K562 (cell line): ENCODE data around the gene KNDC1. TPM values are rescaled to one million over a fixed set of nuclear protein-coding genes. Genes with fewer than 3 reads are reported as not detected.

ENCODE experiments used
- ATAC-seq: fragments of 200-7000 bp; cut with Tn5 transposase; 3 replicates; pipeline ENCODE4 v1.9.1; 2020; ENCODE audit warnings: moderate library complexity
- BruUV-seq: library from RNA; stranded (reverse); fragments of 400-500 nt; replicated peaks from 2 replicates; lab custom pipeline; 2021; lab: Mats Ljungman, UMichigan
- CTCF ChIA-PET: fragments of 300-600 bp; formaldehyde crosslinking; extraction: SDS; loops from one replicate; lab custom pipeline; 2021; ENCODE audit warnings: low intra/inter-chr PET ratio; lab: Yijun Ruan, JAX
- POLR2A ChIA-PET: fragments of 300-600, 350-650 bp; sonication (Branson Sonifier 250); formaldehyde crosslinking; extraction: SDS; loops from one replicate; lab custom pipeline; 2021; ENCODE audit warnings: antibody characterized with exemption, inconsistent platforms; lab: Yijun Ruan, JAX
- DNase-seq, 4 experiments: peaks; one replicate each; pipeline versions ENCODE4 v3.0.0 to v3.0.0-alpha.2; 2011 to 2018; ENCODE audit warnings: low spot score in 3 of 4, mixed read lengths in 3 of 4; ENCODE audit errors: extremely low read depth in 1 of 4
- FAIRE-seq: peaks from 2 replicates; lab custom pipeline; 2011; peaks lifted over from hg19 to GRCh38; lab: Jason Lieb, UNC
- H2AFZ ChIP-seq: 2 replicates; pipeline ENCODE4 v1.6.0; 2011; ENCODE audit warnings: low read depth, low read length, control low read depth, inconsistent platforms
- H3K27ac ChIP-seq: fragments of 200-600 bp; 3 replicates; pipeline ENCODE4 v1.8.0; 2011; ENCODE audit warnings: low read depth, mild to moderate bottlenecking, control low read depth, inconsistent platforms, low read length, moderate library complexity, mixed read lengths; ENCODE audit errors: extremely low read depth
- H3K27me3 ChIP-seq, 2 experiments: fragments of 300-600 bp in 1 of 2; 2 replicates in 1 of 2; 3 replicates in 1 of 2; pipeline versions ENCODE4 v1.6.0 to v1.8.0; 2011; ENCODE audit warnings: inconsistent platforms in 2 of 2, low read length in 2 of 2, mild to moderate bottlenecking in 1 of 2, mixed read lengths in 1 of 2, moderate library complexity in 1 of 2; ENCODE audit not compliant: control insufficient read depth in 2 of 2, insufficient read depth in 2 of 2
- H3K36me3 ChIP-seq: fragments of 300-600 bp; 3 replicates; pipeline ENCODE4 v1.8.0; 2011; ENCODE audit warnings: mild to moderate bottlenecking, low read length, inconsistent platforms; ENCODE audit not compliant: control insufficient read depth, insufficient read depth
- H3K4me1 ChIP-seq, 2 experiments: fragments of 200-600 bp in 1 of 2; replicated peaks in 1 of 2; 2 replicates in 1 of 2; 3 replicates in 1 of 2; pipeline versions ENCODE4 v1.5.1 to v1.8.0; 2011; ENCODE audit warnings: inconsistent platforms in 2 of 2, low read length in 2 of 2, mild to moderate bottlenecking in 1 of 2, mixed read lengths in 1 of 2, moderate library complexity in 1 of 2; ENCODE audit not compliant: control insufficient read depth in 2 of 2, insufficient read depth in 2 of 2
- H3K4me2 ChIP-seq: 2 replicates; pipeline ENCODE4 v1.6.1; 2011; ENCODE audit warnings: low read length, control low read depth, inconsistent platforms, mixed read lengths; ENCODE audit not compliant: insufficient read depth
- H3K4me3 ChIP-seq: fragments of 200-600 bp; sonication (generic), shearing (Covaris generic); 2 replicates; pipeline ENCODE4 v1.5.1; 2016; ENCODE audit warnings: control low read depth, inconsistent platforms
- H3K79me2 ChIP-seq: fragments of 200-600 bp; 3 replicates; pipeline ENCODE4 v1.8.0; 2011; ENCODE audit warnings: low read length, inconsistent platforms; ENCODE audit not compliant: control insufficient read depth, insufficient read depth
- H3K9ac ChIP-seq, 2 experiments: 2 replicates each; pipeline versions ENCODE4 v1.6.0 to v1.6.1; 2011; ENCODE audit warnings: low read depth in 2 of 2, low read length in 2 of 2, control low read depth in 1 of 2, inconsistent platforms in 1 of 2, mild to moderate bottlenecking in 1 of 2, mixed read lengths in 1 of 2; ENCODE audit not compliant: insufficient read depth in 1 of 2
- H3K9me1 ChIP-seq: one replicate; pipeline ENCODE4 v1.6.0; 2011; ENCODE audit warnings: inconsistent platforms, mild to moderate bottlenecking, low read length, moderate library complexity; ENCODE audit not compliant: control insufficient read depth, insufficient read depth
- H3K9me3 ChIP-seq: replicated peaks from 2 replicates; pipeline ENCODE4 v1.5.1; 2011; ENCODE audit warnings: low read depth, low read length, inconsistent platforms; ENCODE audit not compliant: control insufficient read depth, insufficient read depth
- H4K20me1 ChIP-seq: replicated peaks from 2 replicates; pipeline ENCODE4 v1.6.1; 2011; ENCODE audit warnings: low read length, inconsistent platforms, mixed read lengths; ENCODE audit not compliant: control insufficient read depth, insufficient read depth
- C11orf30 ChIP-seq: fragments of 450-650 bp; IDR thresholded peaks from 2 replicates; pipeline ENCODE4 v1.6.1; 2016; ENCODE audit warnings: low read depth, mild to moderate bottlenecking
- MAFK ChIP-seq: IDR thresholded peaks from 2 replicates; pipeline ENCODE4 v1.6.1; 2011; ENCODE audit warnings: low read length, improper control_type of control experiment
- NR2C2 ChIP-seq, 2 experiments: fragments of 200-800 bp in 1 of 2; sonication (Bioruptor generic) in 1 of 2; sonication (generic) in 1 of 2; formaldehyde crosslinking in 1 of 2; IDR thresholded peaks; 2 replicates each; pipeline versions ENCODE4 v1.6.1 to v1.8.0; 2016 to 2022; ENCODE audit warnings: mild to moderate bottlenecking in 1 of 2, missing compliant biosample characterization in 1 of 2, missing genetic modification characterization in 1 of 2, missing genetic modification reagents in 1 of 2
- POLR2G ChIP-seq: fragments of 200-400 bp; formaldehyde crosslinking; IDR thresholded peaks from 2 replicates; pipeline ENCODE4 v1.6.1; 2017; ENCODE audit warnings: low read depth, mild to moderate bottlenecking, antibody characterized with exemption, low read length, moderate library complexity
- PRPF4 ChIP-seq: fragments of 200-400 bp; formaldehyde crosslinking; IDR thresholded peaks from one replicate; pipeline ENCODE4 v1.6.1; 2017; ENCODE audit warnings: low read length, low read depth, mild to moderate bottlenecking; ENCODE audit not compliant: insufficient read depth, poor library complexity, severe bottlenecking
- TAF9B ChIP-seq: fragments of 450-650 bp; IDR thresholded peaks from 2 replicates; pipeline ENCODE4 v1.6.1; 2018; ENCODE audit warnings: mild to moderate bottlenecking; ENCODE audit not compliant: partially characterized antibody
- TCF7L2 ChIP-seq: fragments of 150-350 bp; IDR thresholded peaks from 2 replicates; pipeline ENCODE4 v1.6.1; 2016; ENCODE audit warnings: low read depth, mild to moderate bottlenecking, low read length, moderate library complexity
- XRCC3 ChIP-seq: fragments of 450-650 bp; IDR thresholded peaks from 2 replicates; pipeline ENCODE4 v1.6.1; 2017; ENCODE audit warnings: mild to moderate bottlenecking, moderate library complexity
- ZNF133 ChIP-seq: fragments of 250-450 bp; sonication (Bioruptor Pico); IDR thresholded peaks from 2 replicates; pipeline ENCODE4 v1.4.0; 2020; ENCODE audit warnings: mild to moderate bottlenecking
- ZNF253 ChIP-seq: fragments of 250-450 bp; sonication (Bioruptor Pico); conservative IDR thresholded peaks from 2 replicates; pipeline ENCODE4 v1.6.1; 2021; ENCODE audit warnings: mild to moderate bottlenecking
- ZNF263 ChIP-seq: sonication (generic); formaldehyde crosslinking; IDR thresholded peaks from 2 replicates; pipeline ENCODE4 v1.8.0; 2022; ENCODE audit warnings: mild to moderate bottlenecking, missing genetic modification reagents, borderline replicate concordance
- WGBS: fragments of 100-300 bp; shearing (Covaris generic); methylation state at CpG from one replicate; pipeline ENCODE4 v1.1.6; 2016; ENCODE audit warnings: low coverage, mixed read lengths; ENCODE audit not compliant: insufficient coverage; ENCODE audit errors: missing lambda C conversion rate; 5-methylcytosine and 5-hydroxymethylcytosine counted together
- in situ Hi-C: fragments of 300-500 bp; cut with MboI; formaldehyde crosslinking; loops from 4 replicates; pipeline ENCODE4 v1.15.0; 2018; ENCODE audit warnings: inconsistent platforms, mixed read lengths
- intact Hi-C: fragments of 100-400 bp; cut with micrococcal nuclease; formaldehyde crosslinking; loops from 2 replicates; pipeline ENCODE4 v1.14.2; 2022
- polyA plus RNA-seq, 8 experiments: library from polyadenylated mRNA; depleted of rRNA in 4 of 8; stranded (reverse) in 5 of 8; unstranded in 3 of 8; fragments of >200 nt; fragmentation: Nextera tagmentation in 2 of 8; fragmentation: Illumina TruSeq in 1 of 8; extraction: Ambion mirVana in 2 of 8; extraction: Trizol in 1 of 8; gene quantifications; 2 replicates each; pipeline versions ENCODE4 v1.2.1 to v1.2.3, GENCODE V29; 2011 to 2014; ENCODE audit warnings: inconsistent platforms in 1 of 8, missing spikeins in 1 of 8
- total RNA-seq, 7 experiments: library from RNA; depleted of rRNA in 6 of 7; stranded (reverse); fragments of >200 nt in 6 of 7; fragmentation: Illumina TruSeq in 2 of 7; extraction: Trizol in 2 of 7; gene quantifications; 2 replicates each; pipeline versions ENCODE4 v1.2.1 to v1.2.3, GENCODE V29; 2011 to 2021; ENCODE audit warnings: low replicate concordance in 1 of 7
- TF ChIP-seq, protein P1 (sequence below): sonication (generic); formaldehyde crosslinking; IDR thresholded peaks from 2 replicates; pipeline ENCODE4 v1.8.0; 2022; ENCODE audit warnings: mild to moderate bottlenecking, missing genetic modification reagents, borderline replicate concordance
- TF ChIP-seq, protein P2 (sequence below): fragments of 250-450 bp; sonication (Bioruptor Pico); IDR thresholded peaks from 2 replicates; pipeline ENCODE4 v1.5.0; 2021

KNDC1 gene
- total and polyA plus RNA-seq, 9 of the 15 experiments (the other 6 are each of a cell fraction or from before 2014, with no cell fraction given): 0.07 to 0.26 (median 0.11) TPM; not detected in 6

DNA sequence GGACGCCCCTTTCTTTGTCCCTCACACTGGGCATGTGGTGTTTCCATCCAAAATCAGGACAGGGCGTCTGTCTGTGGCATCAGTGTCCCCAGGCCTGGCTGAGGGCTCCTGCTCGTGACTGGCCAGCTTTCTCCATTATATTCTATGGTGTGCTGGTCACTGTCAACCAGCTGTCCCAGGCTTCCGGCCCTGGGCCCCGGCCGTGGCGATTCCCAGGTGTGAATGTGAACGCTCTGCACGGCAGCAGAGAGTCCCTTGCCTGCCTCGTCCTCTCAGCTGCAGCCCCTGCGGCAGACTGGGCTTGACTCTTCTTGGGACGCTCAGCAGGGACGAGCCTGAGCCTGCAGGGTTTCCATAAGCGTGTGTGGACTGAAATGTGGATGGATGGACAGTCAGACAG lies 64.1 kb downstream of the KNDC1 start:
- DNase-seq: no peak
- intact Hi-C loops: no loop called here
- in situ Hi-C loops: no loop called here
- Histone ChIP-seq H3K4me1 (peaks cover 12 to 49% of the 10 kb centered on the region in 2 experiments), H3K9ac (no peak overlapping the region), H3K9me1 (no peaks in the 10 kb centered on the region), H3K27me3 (peaks cover 0 to 7% of the 10 kb centered on the region in 2 experiments; a peak in 1 of 5 replicates), H3K79me2 (no peaks in the 10 kb centered on the region), H3K9me3 (no peaks in the 10 kb centered on the region)
- CTCF ChIA-PET: no interaction called here
- POLR2A ChIA-PET: no interaction called here
- ATAC-seq: no peak
- TF ChIP-seq ZNF253 (no peak), ZNF133 (no peak), MAFK (no peak), POLR2G (no peak), XRCC3 (no peak), C11orf30 (no peak), TCF7L2 (no peak), NR2C2 (CRISPR knock-in tag; IDR thresholded peaks at IDR 0.05) (no peak), NR2C2 (tag; IDR thresholded peaks at IDR 0.05) (no peak), ZNF263 (CRISPR knock-in tag) (no peak), TAF9B (no peak), PRPF4 (no peak)
- TF ChIP-seq, protein P1, sequence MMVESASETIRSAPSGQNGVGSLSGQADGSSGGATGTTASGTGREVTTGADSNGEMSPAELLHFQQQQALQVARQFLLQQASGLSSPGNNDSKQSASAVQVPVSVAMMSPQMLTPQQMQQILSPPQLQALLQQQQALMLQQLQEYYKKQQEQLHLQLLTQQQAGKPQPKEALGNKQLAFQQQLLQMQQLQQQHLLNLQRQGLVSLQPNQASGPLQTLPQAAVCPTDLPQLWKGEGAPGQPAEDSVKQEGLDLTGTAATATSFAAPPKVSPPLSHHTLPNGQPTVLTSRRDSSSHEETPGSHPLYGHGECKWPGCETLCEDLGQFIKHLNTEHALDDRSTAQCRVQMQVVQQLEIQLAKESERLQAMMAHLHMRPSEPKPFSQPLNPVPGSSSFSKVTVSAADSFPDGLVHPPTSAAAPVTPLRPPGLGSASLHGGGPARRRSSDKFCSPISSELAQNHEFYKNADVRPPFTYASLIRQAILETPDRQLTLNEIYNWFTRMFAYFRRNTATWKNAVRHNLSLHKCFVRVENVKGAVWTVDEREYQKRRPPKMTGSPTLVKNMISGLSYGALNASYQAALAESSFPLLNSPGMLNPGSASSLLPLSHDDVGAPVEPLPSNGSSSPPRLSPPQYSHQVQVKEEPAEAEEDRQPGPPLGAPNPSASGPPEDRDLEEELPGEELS (CRISPR knock-in tag): no peak
- TF ChIP-seq, protein P2, sequence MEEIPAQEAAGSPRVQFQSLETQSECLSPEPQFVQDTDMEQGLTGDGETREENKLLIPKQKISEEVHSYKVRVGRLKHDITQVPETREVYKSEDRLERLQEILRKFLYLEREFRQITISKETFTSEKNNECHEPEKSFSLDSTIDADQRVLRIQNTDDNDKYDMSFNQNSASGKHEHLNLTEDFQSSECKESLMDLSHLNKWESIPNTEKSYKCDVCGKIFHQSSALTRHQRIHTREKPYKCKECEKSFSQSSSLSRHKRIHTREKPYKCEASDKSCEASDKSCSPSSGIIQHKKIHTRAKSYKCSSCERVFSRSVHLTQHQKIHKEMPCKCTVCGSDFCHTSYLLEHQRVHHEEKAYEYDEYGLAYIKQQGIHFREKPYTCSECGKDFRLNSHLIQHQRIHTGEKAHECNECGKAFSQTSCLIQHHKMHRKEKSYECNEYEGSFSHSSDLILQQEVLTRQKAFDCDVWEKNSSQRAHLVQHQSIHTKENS (CRISPR knock-in tag): no peak
- TF ChIP-seq, all 486 proteins: peak for 0
- FAIRE-seq: no peak
- no peak overlapping the region for H3K4me2 ChIP-seq
- BruUV-seq: no TSS peak
- no peak overlapping the region for H3K27ac ChIP-seq
- H4K20me1 ChIP-seq: no peaks in the 10 kb centered on the region
- H2AFZ ChIP-seq: no peak overlapping the region
- 72% methylated on average over 8 of the region's 14 CpGs for WGBS
- no peaks in the 10 kb centered on the region for H3K36me3 ChIP-seq
- no peak overlapping the region for H3K4me3 ChIP-seq
